Subcutaneous adipose tissue (tissue), 4 donors: ENCODE data around the gene TLX2. TPM values are rescaled to one million over a fixed set of nuclear protein-coding genes. Genes with fewer than 3 reads are reported as not detected.

ENCODE experiments used
- CTCF ChIP-seq: fragments of 450-650 bp; IDR thresholded peaks from one replicate; pipeline ENCODE4 v1.5.1; 2016; ENCODE audit warnings: low read depth, mild to moderate bottlenecking, control low read depth, antibody characterized with exemption, moderate library complexity
- total RNA-seq, 4 donors: library from RNA; depleted of rRNA; stranded (reverse); fragments of >200 nt; gene quantifications; one replicate each; pipeline ENCODE4 v1.1.0, GENCODE V29; 2016

The TLX2 gene
- total RNA-seq, 4 donors from 2014 or later, result not detected

DNA sequence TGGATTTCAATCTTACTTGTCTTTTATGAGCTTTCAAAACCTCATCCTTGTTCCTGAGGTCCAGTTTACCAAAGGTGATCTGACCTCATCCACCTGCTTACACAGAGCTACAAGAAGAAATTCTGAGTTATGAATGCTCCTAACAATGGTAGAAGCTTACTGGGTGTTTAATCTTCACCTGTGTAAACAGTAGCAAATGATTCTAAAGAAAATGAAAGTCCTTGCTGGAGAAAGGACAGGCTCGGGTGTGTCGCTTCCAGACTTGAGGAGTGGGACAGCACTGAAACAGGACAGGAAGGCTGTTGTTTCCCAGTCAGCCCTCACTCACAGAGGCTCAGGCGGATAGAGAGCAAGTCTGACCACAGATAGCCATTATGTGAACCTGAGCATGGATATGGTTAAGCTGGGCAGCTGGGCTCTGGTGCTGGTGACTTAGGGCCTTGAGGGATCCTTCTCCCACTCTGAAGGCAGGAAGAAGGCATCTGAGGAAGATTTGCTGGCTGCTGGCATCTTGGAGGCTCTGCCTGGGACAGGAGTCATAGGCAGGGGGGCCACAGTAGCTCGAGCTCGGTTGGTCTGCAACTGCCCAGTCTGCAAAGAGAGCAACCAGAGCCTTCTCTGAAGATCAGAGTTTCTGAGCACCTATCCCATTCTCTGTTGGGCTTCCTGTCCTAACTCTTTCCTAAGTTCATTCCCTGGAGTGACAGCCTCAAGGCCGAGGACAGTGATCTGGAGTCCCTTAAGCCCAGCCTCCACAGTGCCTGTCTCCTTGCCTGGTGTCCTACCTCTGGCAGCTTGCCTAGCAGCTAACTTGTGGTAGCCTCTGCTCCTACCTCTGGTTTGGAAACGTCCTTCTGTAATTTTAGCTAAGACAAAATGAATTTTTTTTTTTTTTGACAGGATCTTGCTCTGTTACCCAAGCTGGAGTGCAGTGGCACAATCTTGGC is 44.3 kb downstream of the TLX2 start:
- no peak for TF ChIP-seq CTCF

DNA sequence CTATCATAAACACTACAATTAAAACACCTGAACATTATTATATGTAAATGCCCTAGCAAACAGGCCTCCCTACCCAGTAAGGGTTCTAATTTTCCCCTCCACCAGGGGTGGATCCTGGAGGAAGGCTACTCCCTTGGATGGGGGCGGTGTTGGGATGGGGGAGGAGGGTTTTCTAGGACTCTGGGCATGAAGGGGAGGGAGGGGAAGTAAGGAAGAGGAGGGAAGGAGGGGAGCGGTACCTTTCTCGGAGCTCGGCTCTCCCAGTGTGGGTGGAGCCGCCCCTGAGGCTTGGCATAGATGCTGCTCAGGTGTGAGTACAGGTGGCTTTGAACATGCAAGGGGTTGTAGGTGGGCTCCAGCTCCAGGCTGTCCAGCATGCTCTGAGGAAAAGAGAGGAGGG is 45.7 kb downstream of the TLX2 start:
- TF ChIP-seq CTCF, result no peak

GRCh38 chr2:74560591-74560990 is 46.3 kb downstream of the TLX2 start:
- TF ChIP-seq CTCF, result no peak

DNA sequence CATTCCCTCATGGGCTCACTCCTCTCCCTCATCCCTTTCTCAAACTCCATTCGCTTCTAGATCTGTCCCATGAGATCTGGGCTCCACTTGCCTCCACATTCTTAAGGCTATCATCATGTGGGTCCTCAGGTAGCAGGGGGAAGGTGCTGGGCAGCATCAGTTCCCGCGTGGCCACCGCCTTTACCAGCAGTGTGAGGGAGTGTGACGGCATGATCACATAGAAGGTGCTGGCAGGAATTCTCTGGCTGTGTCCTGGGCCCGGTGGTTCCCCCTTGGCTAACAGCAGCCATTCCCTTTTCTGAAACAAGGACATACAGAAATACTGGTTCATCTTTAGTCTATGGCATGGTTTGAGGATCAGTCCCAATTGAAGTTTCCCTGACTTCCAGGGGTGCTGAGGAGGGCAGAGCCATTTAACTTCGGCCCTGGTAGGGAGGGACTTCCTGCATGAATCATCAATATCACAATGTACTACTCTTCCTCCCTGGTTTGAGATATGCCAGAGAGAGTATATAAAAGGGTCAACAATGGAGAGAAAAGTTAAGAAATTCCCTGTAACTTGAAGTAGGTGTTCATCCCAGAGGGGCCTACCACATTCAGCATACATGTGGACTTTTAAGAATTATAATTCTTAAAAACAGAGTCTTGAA is 48.0 kb downstream of the TLX2 start:
- no peak for TF ChIP-seq CTCF

GRCh38 chr2:74564222-74564621 is 50.0 kb downstream of the TLX2 start:
- no peak for TF ChIP-seq CTCF

GRCh38 chr2:74566076-74566753 is 52.0 kb downstream of the TLX2 start:
- TF ChIP-seq CTCF, result no peak

- no peak for TF ChIP-seq CTCF
Observed at GRCh38 chr2:74566754-74567085, 52.5 kb downstream of the TLX2 start.
